GM12891 (cell line): Measurements from ENCODE around the gene NOS3.
A peak's percentile ranks its signal among the peaks of the same experiment; 100 is the strongest.

Experiments
- DNase-seq: peaks from one replicate; pipeline ENCODE4 v3.0.0; 2011; ENCODE audit warnings: low spot score; ENCODE audit not compliant: insufficient read length
- FAIRE-seq: peaks from 2 replicates; lab custom pipeline; 2011; peaks lifted over from hg19 to GRCh38; lab: Jason Lieb, UNC
- PAX5 ChIP-seq: IDR thresholded peaks from 2 replicates; pipeline ENCODE4 v1.6.1; 2011; ENCODE audit warnings: low read length, moderate library complexity, mild to moderate bottlenecking; ENCODE audit not compliant: insufficient read depth, severe bottlenecking
- POLR2A ChIP-seq: IDR thresholded peaks from 2 replicates; pipeline ENCODE4 v1.6.1; 2011; ENCODE audit warnings: low read depth, low read length, control low read depth
- POLR2AphosphoS5 ChIP-seq: IDR thresholded peaks from 2 replicates; pipeline ENCODE4 v1.6.1; 2011; ENCODE audit warnings: low read depth, low read length, control low read depth
- POU2F2 ChIP-seq: IDR thresholded peaks from 2 replicates; pipeline ENCODE4 v1.6.1; 2011; ENCODE audit warnings: low read depth, mild to moderate bottlenecking, control low read depth, low read length, moderate library complexity
- SPI1 ChIP-seq: IDR thresholded peaks from 2 replicates; pipeline ENCODE4 v1.6.1; 2011; ENCODE audit warnings: low read depth, low read length, control low read depth
- TAF1 ChIP-seq: IDR thresholded peaks from 2 replicates; pipeline ENCODE4 v1.6.1; 2011; ENCODE audit warnings: low read depth, low read length, control low read depth

Gene NOS3

DNA sequence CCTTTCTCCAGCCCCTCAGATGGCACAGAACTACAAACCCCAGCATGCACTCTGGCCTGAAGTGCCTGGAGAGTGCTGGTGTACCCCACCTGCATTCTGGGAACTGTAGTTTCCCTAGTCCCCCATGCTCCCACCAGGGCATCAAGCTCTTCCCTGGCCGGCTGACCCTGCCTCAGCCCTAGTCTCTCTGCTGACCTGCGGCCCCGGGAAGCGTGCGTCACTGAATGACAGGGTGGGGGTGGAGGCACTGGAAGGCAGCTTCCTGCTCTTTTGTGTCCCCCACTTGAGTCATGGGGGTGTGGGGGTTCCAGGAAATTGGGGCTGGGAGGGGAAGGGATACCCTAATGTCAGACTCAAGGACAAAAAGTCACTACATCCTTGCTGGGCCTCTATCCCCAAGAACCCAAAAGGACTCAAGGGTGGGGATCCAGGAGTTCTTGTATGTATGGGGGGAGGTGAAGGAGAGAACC, 2.1 kb downstream of the NOS3 start:
- FAIRE-seq (no peak), DNase-seq (no peak)
- no peak for TF ChIP-seq POU2F2

DNA sequence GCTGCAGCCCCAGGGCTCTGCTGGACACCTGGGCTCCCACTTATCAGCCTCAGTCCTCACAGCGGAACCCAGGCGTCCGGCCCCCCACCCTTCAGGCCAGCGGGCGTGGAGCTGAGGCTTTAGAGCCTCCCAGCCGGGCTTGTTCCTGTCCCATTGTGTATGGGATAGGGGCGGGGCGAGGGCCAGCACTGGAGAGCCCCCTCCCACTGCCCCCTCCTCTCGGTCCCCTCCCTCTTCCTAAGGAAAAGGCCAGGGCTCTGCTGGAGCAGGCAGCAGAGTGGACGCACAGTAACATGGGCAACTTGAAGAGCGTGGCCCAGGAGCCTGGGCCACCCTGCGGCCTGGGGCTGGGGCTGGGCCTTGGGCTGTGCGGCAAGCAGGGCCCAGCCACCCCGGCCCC, 2.7 kb downstream of the NOS3 start:
- FAIRE-seq (no peak), DNase-seq (no peak)
- TF ChIP-seq SPI1 (no peak), TAF1 (no peak), POLR2A (no peak), POU2F2 (no peak), POLR2AphosphoS5 (no peak), PAX5 (no peak)

DNA sequence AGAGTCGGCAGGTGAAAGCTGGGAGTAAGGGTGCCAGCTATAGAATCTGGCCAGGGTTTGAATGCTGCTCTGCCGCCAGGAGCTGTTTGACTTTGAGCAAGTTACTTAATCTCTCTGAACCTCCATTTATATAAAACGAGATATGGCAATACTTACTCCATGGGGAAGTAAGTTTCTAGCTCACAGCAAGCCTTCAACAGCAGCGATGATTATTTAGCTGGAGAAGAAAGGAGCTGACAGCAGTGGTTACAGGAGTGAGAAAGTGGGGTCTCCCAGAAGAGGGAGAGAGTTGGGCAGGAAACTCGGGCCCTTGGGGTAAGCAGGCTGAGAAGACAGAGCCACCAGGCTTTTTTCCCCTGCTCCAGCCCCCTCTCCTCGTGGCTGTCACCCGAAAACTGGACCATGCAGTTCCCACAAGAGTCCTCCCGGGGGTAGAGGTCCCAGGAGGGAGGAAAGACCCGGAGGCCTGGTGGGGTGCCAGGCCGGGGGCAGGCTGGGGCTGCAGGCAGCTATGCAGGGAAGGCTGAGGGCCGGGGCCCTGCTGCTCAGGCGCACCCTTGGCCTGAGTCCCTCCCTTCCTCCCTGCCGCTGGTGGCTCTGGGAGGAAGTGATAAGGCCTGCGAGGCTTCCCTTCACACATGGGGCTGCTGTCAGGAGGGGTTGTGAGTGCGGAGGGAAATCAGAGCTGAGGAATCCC, 3.5 kb downstream of the NOS3 start:
- FAIRE-seq (no peak), DNase-seq (no peak)
- TF ChIP-seq SPI1 (peak; percentile 34; the same call in 1 of the 2 replicates), POLR2A (no peak), POU2F2 (no peak), PAX5 (no peak), POLR2AphosphoS5 (no peak), TAF1 (no peak)

DNA sequence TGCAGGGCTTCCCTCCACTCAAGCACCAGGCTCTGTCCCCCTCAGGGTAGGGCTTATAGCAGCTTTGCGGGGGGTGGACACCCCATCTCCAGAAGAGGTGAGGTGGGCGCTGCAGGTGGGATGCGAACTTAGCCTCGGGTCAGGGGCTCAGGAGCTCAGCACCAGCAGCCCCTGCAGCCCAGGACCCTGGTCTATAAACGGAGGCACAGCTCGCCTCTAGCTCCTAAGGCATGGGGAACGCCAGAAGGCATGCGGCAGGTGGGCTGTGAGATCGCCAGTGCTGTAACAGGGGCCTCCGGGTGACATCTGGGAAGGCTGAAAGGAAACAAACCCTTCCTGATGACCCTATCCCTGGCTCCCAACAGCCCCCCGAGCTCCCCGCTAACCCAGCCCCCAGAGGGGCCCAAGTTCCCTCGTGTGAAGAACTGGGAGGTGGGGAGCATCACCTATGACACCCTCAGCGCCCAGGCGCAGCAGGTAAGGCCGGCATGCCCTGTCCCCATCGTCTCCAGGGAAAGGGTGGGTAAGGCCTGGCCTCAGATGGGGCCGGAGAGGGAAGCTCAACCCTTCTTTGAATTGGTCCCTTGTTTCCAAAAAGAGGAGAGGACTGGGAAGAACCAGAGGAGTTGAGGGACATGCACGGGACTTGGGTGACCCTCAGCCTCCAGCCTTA, 4.2 kb downstream of the NOS3 start:
- FAIRE-seq (no peak), DNase-seq (no peak)
- no peak for TF ChIP-seq SPI1
- TF ChIP-seq POLR2A: no peak
- TF ChIP-seq TAF1: no peak
- no peak for TF ChIP-seq PAX5
- TF ChIP-seq POLR2AphosphoS5: no peak
- TF ChIP-seq POU2F2: no peak

GRCh38 chr7:150996376-150997074, 5.7 kb downstream of the NOS3 start:
- DNase-seq (no peak), FAIRE-seq (no peak)
- TF ChIP-seq TAF1 (no peak), POLR2AphosphoS5 (no peak), PAX5 (no peak), SPI1 (no peak), POLR2A (no peak), POU2F2 (no peak)

- TF ChIP-seq PAX5 (no peak), TAF1 (no peak), POLR2AphosphoS5 (no peak), SPI1 (no peak), POU2F2 (no peak), POLR2A (no peak)
- FAIRE-seq (no peak), DNase-seq (no peak)
These were observed 6.3 kb downstream of the NOS3 start for GRCh38 chr7:150997075-150997511.

DNA sequence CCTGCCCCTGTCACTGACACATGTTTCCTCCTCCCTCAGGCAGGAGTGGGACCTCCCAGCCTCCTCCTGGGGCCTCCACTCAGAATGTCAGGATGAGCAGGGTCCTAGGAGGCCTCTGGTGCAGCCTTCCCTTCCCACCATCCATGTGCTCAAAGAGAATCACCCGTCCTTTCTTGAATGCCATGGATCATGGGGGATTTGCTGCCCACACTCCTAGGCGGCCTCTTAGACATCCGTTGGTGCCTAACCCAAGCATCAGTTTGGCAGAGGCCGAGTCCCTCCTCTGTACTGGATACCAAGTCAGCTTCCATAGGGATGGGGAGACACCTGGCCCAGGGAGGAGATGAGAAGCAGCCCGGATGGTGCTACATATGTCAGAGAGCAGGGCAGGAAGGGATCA, 7.0 kb downstream of the NOS3 start:
- DNase-seq (no peak), FAIRE-seq (no peak)
- TF ChIP-seq SPI1 (no peak), TAF1 (no peak), POLR2A (no peak), PAX5 (no peak), POLR2AphosphoS5 (no peak), POU2F2 (no peak)

- TF ChIP-seq POLR2A (no peak), PAX5 (no peak), POU2F2 (no peak), POLR2AphosphoS5 (no peak), SPI1 (no peak), TAF1 (no peak)
- FAIRE-seq (no peak), DNase-seq (no peak)
These were observed 7.5 kb downstream of the NOS3 start for GRCh38 chr7:150998341-150998740.

GRCh38 chr7:150999001-150999400, 8.2 kb downstream of the NOS3 start:
- DNase-seq (no peak), FAIRE-seq (no peak)
- TF ChIP-seq POU2F2 (no peak), TAF1 (no peak), POLR2AphosphoS5 (no peak), PAX5 (no peak), POLR2A (no peak), SPI1 (no peak)
